ENCODE data around the gene TSEN2.
"Not testable (repeated sequence)": the region's sequence is repeated elsewhere in the genome, so short reads cannot be mapped to it uniquely, and the experiment has no call there.

TSEN2 gene

GRCh38 chr3:12452361-12453330 lies 31.6 kb upstream of the TSEN2 start:
- DNase-seq = no peak

GRCh38 chr3:12454076-12454815 lies 30.0 kb upstream of the TSEN2 start:
- DNase-seq = no peak

GRCh38 chr3:12454816-12455121 lies 29.5 kb upstream of the TSEN2 start:
- no peak for DNase-seq

GRCh38 chr3:12455740-12456139 lies 28.5 kb upstream of the TSEN2 start:
- DNase-seq = no peak

GRCh38 chr3:12456441-12456840 lies 27.8 kb upstream of the TSEN2 start:
- DNase-seq = no peak

DNA sequence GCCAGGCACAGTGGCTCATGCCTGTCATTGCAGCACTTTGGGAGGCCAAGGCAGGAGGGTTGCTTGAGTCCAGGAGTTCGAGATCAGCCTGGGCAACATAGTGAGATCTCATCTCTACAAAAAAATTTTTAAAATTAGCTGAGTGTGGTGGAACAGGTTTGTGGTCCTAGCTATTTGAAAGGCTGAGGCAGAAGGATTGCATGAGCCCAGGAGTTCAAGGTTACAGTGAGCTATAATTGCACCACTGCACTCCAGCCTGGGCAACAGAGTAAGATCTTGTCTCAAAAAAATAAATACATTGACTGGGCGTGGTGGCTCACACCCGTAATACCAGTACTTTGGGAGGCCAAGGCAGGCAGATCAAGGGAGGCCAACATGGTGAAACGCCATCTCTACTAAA lies 26.9 kb upstream of the TSEN2 start:
- DNase-seq = not testable (repeated sequence)

GRCh38 chr3:12458901-12459300 lies 25.4 kb upstream of the TSEN2 start:
- DNase-seq = no peak

DNA sequence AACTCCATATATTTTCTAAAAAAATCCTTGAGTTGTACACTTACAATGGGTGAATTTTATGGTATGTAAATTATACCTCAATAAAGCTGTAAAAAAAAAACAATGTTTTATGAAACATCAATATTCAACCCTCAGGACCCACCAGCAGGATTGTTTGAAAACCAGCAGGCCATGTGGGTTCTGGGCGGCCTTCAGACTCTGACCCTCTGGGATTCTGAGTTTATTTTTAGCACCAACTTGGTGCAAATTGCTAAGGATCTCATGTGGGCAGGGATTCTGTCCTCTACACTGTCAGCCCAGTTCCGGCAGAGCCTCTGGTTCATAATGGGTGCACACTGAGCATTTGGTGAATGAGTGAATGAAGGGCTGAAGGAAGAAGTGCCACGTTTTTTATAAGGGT lies 24.2 kb upstream of the TSEN2 start:
- DNase-seq = no peak

DNA sequence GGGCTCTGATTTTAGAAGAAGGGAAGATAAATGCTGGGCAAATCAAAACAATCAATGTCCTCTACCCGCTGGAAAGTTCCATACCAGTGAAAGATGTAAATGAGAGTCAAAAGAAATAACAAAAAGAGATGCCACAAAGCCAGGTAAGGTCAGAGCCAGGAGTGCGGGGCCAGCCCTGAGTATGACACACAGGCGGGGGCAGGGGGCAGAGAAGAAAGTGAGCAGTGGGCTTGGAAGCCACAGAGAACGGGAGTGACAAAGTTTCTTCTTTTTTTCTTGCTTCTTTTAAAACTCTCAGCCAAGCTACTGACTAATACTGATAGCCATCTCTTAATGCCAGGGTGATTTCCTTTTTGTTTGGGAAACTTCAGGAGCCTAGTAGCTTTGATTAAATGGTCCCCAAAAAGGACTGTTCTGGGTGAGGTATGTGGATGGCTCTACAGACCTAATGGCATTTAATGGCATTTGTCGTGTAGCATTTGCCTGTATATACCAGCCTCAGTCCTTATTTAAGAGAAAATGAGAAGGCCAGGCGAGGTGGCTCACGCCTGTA lies 23.1 kb upstream of the TSEN2 start:
- no peak for DNase-seq

DNA sequence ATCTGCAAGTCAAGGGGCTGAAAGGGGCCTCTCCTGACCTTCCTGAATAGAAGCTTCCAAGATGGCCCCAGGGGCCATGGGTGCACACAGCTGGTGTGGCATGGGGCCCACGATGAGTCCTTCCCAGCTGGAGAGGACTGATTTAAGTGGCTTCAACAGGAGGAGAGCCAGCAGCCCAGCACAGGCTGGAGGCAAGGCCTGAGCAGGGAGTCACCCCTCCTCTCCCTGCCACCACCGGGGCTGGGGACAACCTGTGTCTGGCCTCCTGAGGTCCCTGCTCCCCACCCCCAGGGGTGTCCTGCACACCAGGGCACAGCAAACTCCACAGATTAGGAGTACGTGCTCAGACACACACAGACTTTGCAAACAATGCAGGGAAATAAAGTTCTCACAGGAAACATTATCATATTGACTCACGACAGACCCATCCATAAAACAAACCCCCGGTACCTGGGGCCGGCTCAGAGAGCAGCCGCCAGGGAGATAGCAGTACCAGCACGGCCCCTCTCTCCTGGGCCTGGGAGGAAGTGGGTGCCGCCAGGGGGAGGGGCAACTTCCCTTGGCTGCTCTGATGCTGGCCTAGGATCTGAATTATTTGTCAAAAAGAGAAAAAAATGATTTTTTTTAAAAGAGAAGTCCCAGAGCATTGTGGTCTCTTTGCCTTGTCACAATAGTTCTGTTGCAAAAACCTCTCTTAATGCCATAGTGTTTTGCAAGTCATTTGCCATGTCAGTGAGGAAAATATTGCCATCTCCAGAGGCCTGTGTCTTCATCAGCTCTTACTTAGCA lies 21.9 kb upstream of the TSEN2 start:
- no peak for DNase-seq

GRCh38 chr3:12463686-12464085 lies 20.6 kb upstream of the TSEN2 start:
- no peak for DNase-seq

DNA sequence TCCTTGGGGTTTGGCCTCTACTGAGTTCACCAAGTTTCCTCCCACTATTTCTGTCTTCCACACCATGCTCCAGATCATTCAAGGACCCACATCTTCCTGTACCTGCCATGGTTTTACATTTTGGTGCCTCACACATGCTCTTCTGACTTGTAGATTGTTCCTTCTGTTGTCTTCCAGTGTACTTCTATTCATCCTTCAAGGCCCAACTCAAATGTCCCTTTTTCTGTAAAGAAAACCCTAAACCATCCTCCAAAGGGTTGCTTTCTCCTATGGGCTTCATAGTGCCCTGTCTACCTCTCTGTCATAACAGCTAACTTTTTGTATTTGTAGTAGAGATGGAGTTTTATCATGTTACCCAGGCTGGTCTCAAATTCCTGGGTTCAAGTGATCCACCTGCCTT lies 20.1 kb upstream of the TSEN2 start:
- no peak for DNase-seq

- no peak for DNase-seq
Observed at GRCh38 chr3:12465151-12465835, 19.0 kb upstream of the TSEN2 start.

DNA sequence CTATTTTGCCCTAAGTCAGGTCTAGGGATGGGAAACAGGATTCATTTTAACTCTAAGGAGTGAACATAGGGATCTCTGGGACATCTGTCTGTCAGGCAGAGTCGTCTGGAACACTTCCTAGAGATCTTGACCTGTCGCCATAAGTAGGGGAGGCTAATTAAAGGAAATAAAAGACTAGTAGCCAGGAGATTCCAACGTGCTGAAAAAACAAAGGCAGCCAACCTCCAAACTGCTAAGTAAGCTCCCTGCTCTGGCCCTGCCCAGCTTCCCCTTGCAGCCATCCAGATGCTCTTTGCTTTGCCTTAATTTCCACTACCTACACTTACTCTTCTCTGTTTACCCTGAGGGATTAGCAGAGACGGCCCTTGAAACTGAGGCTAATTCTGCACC lies 18.4 kb upstream of the TSEN2 start:
- DNase-seq = no peak

GRCh38 chr3:12467746-12468145 lies 16.5 kb upstream of the TSEN2 start:
- no peak for DNase-seq

- DNase-seq = no peak
Observed at GRCh38 chr3:12468276-12468675, 16.0 kb upstream of the TSEN2 start.

- no peak for DNase-seq
Observed at GRCh38 chr3:12468757-12469156, 15.5 kb upstream of the TSEN2 start.

- not testable (repeated sequence) for DNase-seq
Observed at GRCh38 chr3:12469222-12469621, 15.1 kb upstream of the TSEN2 start.

DNA sequence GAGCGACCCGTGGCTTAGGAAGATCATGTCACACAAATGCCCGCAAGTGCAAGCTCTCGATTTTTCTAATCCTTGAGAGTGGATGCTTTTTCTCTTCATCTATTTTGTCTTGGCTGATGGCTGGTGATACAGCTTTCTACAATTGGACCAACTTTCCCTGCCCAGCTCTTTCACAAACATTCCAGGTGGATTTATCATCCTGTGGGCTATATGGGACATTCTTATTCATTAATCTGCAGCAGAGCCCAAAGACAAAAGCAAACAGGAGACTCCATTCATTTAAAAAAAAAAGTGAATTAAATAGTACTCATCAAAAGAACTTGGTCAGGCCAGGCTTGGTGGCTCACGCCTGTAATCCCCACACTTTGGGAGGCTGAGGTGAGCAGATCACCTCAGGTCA lies 14.2 kb upstream of the TSEN2 start:
- DNase-seq = no peak

- no peak for DNase-seq
Observed at GRCh38 chr3:12470680-12471079, 13.6 kb upstream of the TSEN2 start.

DNA sequence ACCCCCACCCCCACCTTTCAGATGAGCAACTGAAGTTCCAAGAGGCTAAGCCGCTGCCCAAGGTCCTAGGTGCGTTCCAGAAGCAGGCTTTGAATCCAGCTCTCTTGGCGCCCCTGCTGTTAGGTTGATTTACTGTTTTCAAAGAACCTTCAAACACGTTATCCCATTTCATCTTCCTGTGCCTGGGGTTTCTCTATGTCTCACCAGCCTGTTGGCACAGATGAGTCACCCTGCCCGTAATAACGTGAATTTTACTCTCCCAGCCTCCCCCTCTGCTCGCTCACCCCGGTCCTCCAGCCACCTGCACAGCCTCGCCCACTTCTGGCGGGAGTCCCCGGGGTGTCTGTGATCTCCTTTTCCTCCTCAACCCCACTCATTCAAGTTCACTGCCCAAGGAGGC lies 13.0 kb upstream of the TSEN2 start:
- no peak for DNase-seq

DNA sequence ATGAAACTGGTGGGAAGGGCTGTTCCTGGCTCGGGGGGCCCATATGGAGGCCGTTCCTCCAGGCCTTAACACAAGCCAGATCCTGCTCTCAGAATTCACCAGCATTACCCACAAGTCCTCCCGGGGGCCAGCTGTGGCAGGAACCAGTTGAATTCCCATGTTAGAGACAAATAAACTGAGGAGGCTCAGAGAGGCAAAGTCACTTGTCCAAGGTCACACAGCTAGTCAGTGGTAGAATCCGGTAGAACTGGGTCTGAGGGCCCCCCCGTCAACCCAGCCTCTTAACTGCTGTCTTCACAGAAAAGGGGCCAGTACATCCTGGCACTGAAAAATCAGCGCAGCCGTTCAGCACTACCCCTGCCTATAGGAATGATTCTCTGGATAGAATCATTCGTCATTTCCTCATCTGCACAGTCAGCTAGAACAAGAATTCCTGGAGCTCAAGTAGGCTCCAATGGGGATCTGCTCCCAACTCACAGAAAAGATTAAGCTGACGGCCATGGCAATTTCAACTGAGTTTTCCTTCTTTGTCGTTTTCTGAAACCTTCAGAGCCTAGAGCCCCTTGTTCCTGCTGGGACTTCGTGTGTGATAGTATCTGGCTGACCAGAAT lies 12.2 kb upstream of the TSEN2 start:
- DNase-seq = no peak

All from NCI-H1048 (cell line).